ENCODE data around the gene ST3GAL3.

GRCh38 chr1:43879996-43880395 is 172.7 kb downstream of the ST3GAL3 start:
- no peak for TF ChIP-seq CTCF (IDR thresholded peaks at IDR 0.05)
- TF ChIP-seq POLR2A (IDR thresholded peaks at IDR 0.05) = no peak

Data from prostate gland (tissue), 2 donors.